ENCODE measurements around the gene ADCY1. TPM values are rescaled to one million over a fixed set of nuclear protein-coding genes. Genes with fewer than 3 reads are reported as not detected.
"Not testable (repeated sequence)": the region's sequence is repeated elsewhere in the genome, so short reads cannot be mapped to it uniquely, and the experiment has no call there.

ADCY1 gene
- polyA plus RNA-seq, 1 donor (not counting 4 experiments of a cell fraction or from before 2014, with no cell fraction given) = 0.54 TPM

DNA sequence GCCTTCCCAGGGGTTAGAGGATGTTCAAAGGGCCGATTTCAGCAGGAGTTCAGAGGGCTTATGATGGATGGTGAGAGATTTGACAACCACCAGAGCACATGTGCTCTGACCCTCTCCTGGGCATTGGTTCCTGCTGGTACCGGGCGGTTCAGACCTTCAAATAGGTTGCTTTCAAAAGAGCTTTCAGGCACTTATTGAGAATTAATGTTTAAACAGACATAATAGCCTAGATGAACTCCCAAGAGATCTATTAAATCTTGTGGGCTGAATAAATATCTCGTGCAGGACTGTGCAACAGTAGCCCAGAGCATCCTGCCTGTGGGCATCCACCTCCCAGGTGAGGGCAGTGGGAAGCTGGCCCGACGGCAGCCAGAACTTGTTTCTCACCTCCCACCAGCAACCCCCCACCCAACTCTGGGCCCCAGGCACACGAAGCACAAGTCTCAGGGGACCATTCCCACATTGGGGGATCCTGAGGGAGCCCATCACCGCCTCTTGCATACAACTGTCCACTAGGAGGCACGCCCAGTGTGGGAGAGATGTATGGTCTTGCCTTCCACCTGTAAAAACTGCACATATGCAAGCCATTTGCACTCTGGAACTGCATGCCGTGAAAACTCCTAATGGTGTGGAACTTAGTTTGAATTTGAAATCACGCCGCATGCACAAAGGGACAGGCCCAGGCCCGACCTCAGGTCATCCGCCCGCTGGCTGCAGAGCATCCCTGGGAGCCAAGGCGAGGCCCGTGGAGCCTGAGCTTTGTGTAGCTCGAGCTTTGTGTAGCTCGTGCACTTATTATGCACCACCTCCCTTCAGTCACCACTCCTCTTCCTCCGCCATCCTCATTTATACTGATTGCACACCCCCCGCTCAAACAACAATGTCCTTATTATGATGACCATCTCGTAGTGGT lies 147.8 kb downstream of the ADCY1 start:
- FAIRE-seq (no peak), DNase-seq (ENCODE audit: low read depth, low spot score) (no peak)
- H3K9me1 ChIP-seq (ENCODE audit: control insufficient read depth, extremely low read depth, insufficient read depth, low read length) = no peaks in the 10 kb centered on the region
- no peaks in the 10 kb centered on the region for H4K20me1 ChIP-seq (ENCODE audit: control insufficient read depth, extremely low read depth, insufficient read depth, low read length)
- H3K9ac ChIP-seq (ENCODE audit: control insufficient read depth, extremely low read depth, insufficient read depth, low read length) = no peak overlapping the region
- no peaks in the 10 kb centered on the region for H3K4me1 ChIP-seq (ENCODE audit: control insufficient read depth, extremely low read depth, insufficient read depth, low read length)
- peaks cover 6% of the 10 kb centered on the region for H3K27me3 ChIP-seq (ENCODE audit: control insufficient read depth, extremely low read depth, insufficient read depth, low read length)
- H3K4me3 ChIP-seq (ENCODE audit: control insufficient read depth in 2 of 3, extremely low read depth in 1 of 3, insufficient read depth in 2 of 3, low read depth in 1 of 3, low read length in 3 of 3) = no peak overlapping the region
- no peaks in the 10 kb centered on the region for H3K9me3 ChIP-seq (ENCODE audit: control insufficient read depth, low read depth, low read length)
- H3K36me3 ChIP-seq (ENCODE audit: control insufficient read depth in 2 of 2, extremely low read depth in 1 of 2, insufficient read depth in 2 of 2, low read length in 2 of 2) = peaks cover 4 to 5% of the 10 kb centered on the region in 2 experiments
- no peaks in the 10 kb centered on the region for H3K79me2 ChIP-seq (ENCODE audit: control insufficient read depth, insufficient read depth, low read length)
- no peak overlapping the region for H3K27ac ChIP-seq (ENCODE audit: control insufficient read depth, insufficient read depth, low read length)
- no peak overlapping the region for H3K4me2 ChIP-seq (ENCODE audit: control insufficient read depth, extremely low read depth, insufficient read depth, low read depth, low read length)
- no peak overlapping the region for H2AFZ ChIP-seq (ENCODE audit: control insufficient read depth, low read length)
- TF ChIP-seq, protein P1, sequence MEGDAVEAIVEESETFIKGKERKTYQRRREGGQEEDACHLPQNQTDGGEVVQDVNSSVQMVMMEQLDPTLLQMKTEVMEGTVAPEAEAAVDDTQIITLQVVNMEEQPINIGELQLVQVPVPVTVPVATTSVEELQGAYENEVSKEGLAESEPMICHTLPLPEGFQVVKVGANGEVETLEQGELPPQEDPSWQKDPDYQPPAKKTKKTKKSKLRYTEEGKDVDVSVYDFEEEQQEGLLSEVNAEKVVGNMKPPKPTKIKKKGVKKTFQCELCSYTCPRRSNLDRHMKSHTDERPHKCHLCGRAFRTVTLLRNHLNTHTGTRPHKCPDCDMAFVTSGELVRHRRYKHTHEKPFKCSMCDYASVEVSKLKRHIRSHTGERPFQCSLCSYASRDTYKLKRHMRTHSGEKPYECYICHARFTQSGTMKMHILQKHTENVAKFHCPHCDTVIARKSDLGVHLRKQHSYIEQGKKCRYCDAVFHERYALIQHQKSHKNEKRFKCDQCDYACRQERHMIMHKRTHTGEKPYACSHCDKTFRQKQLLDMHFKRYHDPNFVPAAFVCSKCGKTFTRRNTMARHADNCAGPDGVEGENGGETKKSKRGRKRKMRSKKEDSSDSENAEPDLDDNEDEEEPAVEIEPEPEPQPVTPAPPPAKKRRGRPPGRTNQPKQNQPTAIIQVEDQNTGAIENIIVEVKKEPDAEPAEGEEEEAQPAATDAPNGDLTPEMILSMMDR (optimal IDR thresholded peaks at IDR 0.05 in 1 of 3, IDR thresholded peaks at IDR 0.05 in 1 of 3, conservative IDR thresholded peaks at IDR 0.05 in 1 of 3; ENCODE audit: extremely low read depth in 1 of 3, insufficient read depth in 2 of 3, low read length in 3 of 3) = no peak
- TF ChIP-seq EZH2 (IDR thresholded peaks at IDR 0.05; ENCODE audit: low read length) = no peak
- dilution Hi-C loops (cut with MboI; ENCODE audit: extremely low pct_ligation_motif_present, low sequenced_read_pairs) = no loop called here

DNA sequence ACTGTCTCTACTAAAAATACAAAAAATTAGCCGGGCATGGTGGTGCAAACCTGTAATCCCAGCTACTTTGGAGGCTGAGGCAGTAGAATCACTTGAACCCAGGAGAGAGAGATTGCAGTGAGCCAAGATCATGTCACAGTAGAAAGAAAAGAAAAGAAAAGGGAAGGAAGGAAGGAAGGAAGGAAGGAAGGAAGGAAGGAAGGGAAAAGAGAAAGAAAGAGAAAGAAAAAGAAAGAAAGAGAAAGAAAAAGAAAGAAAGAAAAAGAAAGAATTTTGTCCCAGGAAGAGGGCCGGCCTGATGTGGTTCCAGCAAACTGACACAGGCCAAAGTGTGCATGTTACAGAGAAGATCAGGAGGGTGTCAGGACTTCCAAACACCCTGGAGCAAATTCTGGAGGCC lies 151.1 kb downstream of the ADCY1 start:
- dilution Hi-C loops (cut with MboI; ENCODE audit: extremely low pct_ligation_motif_present, low sequenced_read_pairs); DNase-seq (ENCODE audit: low read depth, low spot score); H3K27ac ChIP-seq (ENCODE audit: control insufficient read depth, insufficient read depth, low read length); H3K4me2 ChIP-seq (ENCODE audit: control insufficient read depth, extremely low read depth, insufficient read depth, low read depth, low read length); H3K4me3 ChIP-seq (ENCODE audit: control insufficient read depth in 2 of 3, extremely low read depth in 1 of 3, insufficient read depth in 2 of 3, low read depth in 1 of 3, low read length in 3 of 3); H4K20me1 ChIP-seq (ENCODE audit: control insufficient read depth, extremely low read depth, insufficient read depth, low read length); H3K27me3 ChIP-seq (ENCODE audit: control insufficient read depth, extremely low read depth, insufficient read depth, low read length); H3K4me1 ChIP-seq (ENCODE audit: control insufficient read depth, extremely low read depth, insufficient read depth, low read length); H3K9me3 ChIP-seq (ENCODE audit: control insufficient read depth, low read depth, low read length); FAIRE-seq; H3K79me2 ChIP-seq (ENCODE audit: control insufficient read depth, insufficient read depth, low read length); H2AFZ ChIP-seq (ENCODE audit: control insufficient read depth, low read length); H3K9me1 ChIP-seq (ENCODE audit: control insufficient read depth, extremely low read depth, insufficient read depth, low read length); H3K36me3 ChIP-seq (ENCODE audit: control insufficient read depth in 2 of 2, extremely low read depth in 1 of 2, insufficient read depth in 2 of 2, low read length in 2 of 2); H3K9ac ChIP-seq (ENCODE audit: control insufficient read depth, extremely low read depth, insufficient read depth, low read length): not testable (repeated sequence)
